H1 (cell line): ENCODE data around the gene PREX1. TPM values are rescaled to one million over a fixed set of nuclear protein-coding genes. Genes with fewer than 3 reads are reported as not detected.

Experiments used
- CTCF ChIA-PET: fragments of 300-600 bp; sonication (Branson Sonifier 250); formaldehyde crosslinking; loops from one replicate; lab custom pipeline; 2021; ENCODE audit not compliant: partially characterized antibody; lab: Charles Lee
- POLR2A ChIA-PET: fragments of 300-600 bp; sonication (Branson Sonifier 250); formaldehyde crosslinking; loops from one replicate; lab custom pipeline; 2021; ENCODE audit warnings: inconsistent platforms; ENCODE audit not compliant: partially characterized antibody; lab: Charles Lee
- DNase-seq, 2 experiments: peaks; one replicate each; pipeline versions ENCODE4 v3.0.0 to v3.0.0-alpha.2; 2010 to 2022; ENCODE audit warnings: low spot score in 2 of 2, low read depth in 1 of 2, mixed read lengths in 1 of 2
- FAIRE-seq: peaks from 2 replicates; lab custom pipeline; 2011; peaks lifted over from hg19 to GRCh38; lab: Jason Lieb, UNC
- H2AFZ ChIP-seq: 2 replicates; pipeline ENCODE4 v1.8.1; 2012; ENCODE audit warnings: low read length, inconsistent platforms
- H2AK5ac ChIP-seq: 2 replicates; pipeline ENCODE4 v1.6.1; 2013; ENCODE audit warnings: low read depth, low read length
- H2BK120ac ChIP-seq: replicated peaks from 2 replicates; pipeline ENCODE3; 2013; ENCODE audit warnings: low read depth, low read length, inconsistent platforms
- H2BK12ac ChIP-seq: 2 replicates; pipeline ENCODE4 v1.6.1; 2013; ENCODE audit warnings: low read depth, low read length
- H2BK15ac ChIP-seq: 2 replicates; pipeline ENCODE4 v1.6.1; 2013; ENCODE audit warnings: low read length
- H2BK20ac ChIP-seq: 2 replicates; pipeline ENCODE4 v1.6.1; 2013; ENCODE audit warnings: low read length
- H2BK5ac ChIP-seq: 2 replicates; pipeline ENCODE4 v1.6.1; 2013; ENCODE audit warnings: low read depth, low read length
- H3K14ac ChIP-seq: 2 replicates; pipeline ENCODE4 v1.6.1; 2013; ENCODE audit warnings: inconsistent platforms; ENCODE audit not compliant: insufficient read length
- H3K18ac ChIP-seq: 2 replicates; pipeline ENCODE4 v1.6.1; 2013; ENCODE audit warnings: low read length; ENCODE audit errors: extremely low read depth
- H3K23ac ChIP-seq: 2 replicates; pipeline ENCODE4 v1.6.1; 2013; ENCODE audit warnings: inconsistent platforms; ENCODE audit not compliant: insufficient read length
- H3K23me2 ChIP-seq: 2 replicates; pipeline ENCODE4 v1.6.1; 2013; ENCODE audit warnings: low read depth, low read length
- H3K27ac ChIP-seq: 2 replicates; pipeline ENCODE4 v1.6.1; 2011; ENCODE audit warnings: low read depth, low read length, inconsistent platforms
- H3K27me3 ChIP-seq, 4 experiments: replicated peaks in 1 of 4; 1 replicate in 1 of 4; 2 replicates in 3 of 4; pipeline versions ENCODE4 v1.6.1 to v1.8.1; 2011 to 2013; ENCODE audit warnings: low read length in 3 of 4, mild to moderate bottlenecking in 3 of 4, inconsistent platforms in 2 of 4, mixed read lengths in 2 of 4, moderate library complexity in 1 of 4; ENCODE audit not compliant: control insufficient read depth in 3 of 4, insufficient read depth in 3 of 4; ENCODE audit errors: extremely low read depth in 1 of 4
- H3K36me3 ChIP-seq, 4 experiments: 2 replicates each; pipeline versions ENCODE4 v1.6.1 to v1.8.1; 2011 to 2013; ENCODE audit warnings: mild to moderate bottlenecking in 4 of 4, low read length in 3 of 4, moderate library complexity in 2 of 4, control low read depth in 1 of 4, inconsistent platforms in 1 of 4; ENCODE audit not compliant: insufficient read depth in 4 of 4, control insufficient read depth in 2 of 4
- H3K4ac ChIP-seq: replicated peaks from 2 replicates; pipeline ENCODE3; 2013; ENCODE audit warnings: low read length, low read depth, mixed read lengths, inconsistent platforms; ENCODE audit not compliant: insufficient read length
- H3K4me1 ChIP-seq, 4 experiments: replicated peaks in 1 of 4; 1 replicate in 1 of 4; 2 replicates in 3 of 4; pipeline versions ENCODE4 v1.6.1 to v1.8.1; 2011 to 2013; ENCODE audit warnings: low read length in 3 of 4, inconsistent platforms in 2 of 4, mixed read lengths in 1 of 4; ENCODE audit not compliant: insufficient read depth in 4 of 4, control insufficient read depth in 3 of 4
- H3K4me2 ChIP-seq, 2 experiments: 2 replicates each; pipeline versions ENCODE4 v1.6.1 to v1.8.1; 2011 to 2013; ENCODE audit warnings: low read depth in 2 of 2, low read length in 2 of 2, control low read depth in 1 of 2, inconsistent platforms in 1 of 2, mild to moderate bottlenecking in 1 of 2; ENCODE audit not compliant: insufficient read depth in 1 of 2
- H3K4me3 ChIP-seq, 4 experiments: fragments of 200-600, 300-600 bp in 1 of 4; sonication (generic), shearing (Covaris generic), sonication (Bioruptor Twin) in 1 of 4; 2 replicates each; pipeline versions ENCODE4 v1.5.1 to v1.8.1; 2011 to 2016; ENCODE audit warnings: low read length in 4 of 4, low read depth in 3 of 4, control low read depth in 2 of 4, inconsistent platforms in 2 of 4, mild to moderate bottlenecking in 2 of 4, mixed read lengths in 1 of 4, moderate library complexity in 1 of 4; ENCODE audit not compliant: insufficient read depth in 2 of 4; ENCODE audit errors: extremely low read depth in 1 of 4
- H3K56ac ChIP-seq: replicated peaks from 2 replicates; pipeline ENCODE3; 2013; ENCODE audit warnings: low read depth, mild to moderate bottlenecking, mixed read lengths, low read length, inconsistent platforms; ENCODE audit not compliant: insufficient read length
- H3K79me1 ChIP-seq: 2 replicates; pipeline ENCODE4 v1.6.1; 2013; ENCODE audit warnings: low read depth, low read length, control low read depth
- H3K79me2 ChIP-seq, 2 experiments: 2 replicates each; pipeline versions ENCODE4 v1.6.1 to v1.8.1; 2012 to 2013; ENCODE audit warnings: low read length in 2 of 2, mild to moderate bottlenecking in 2 of 2, inconsistent platforms in 1 of 2; ENCODE audit not compliant: insufficient read depth in 2 of 2, control insufficient read depth in 1 of 2
- H3K9ac ChIP-seq, 4 experiments: replicated peaks in 1 of 4; 1 replicate in 1 of 4; 2 replicates in 3 of 4; pipeline versions ENCODE4 v1.6.1 to v1.8.1; 2011 to 2013; ENCODE audit warnings: low read depth in 3 of 4, low read length in 3 of 4, control low read depth in 2 of 4, mild to moderate bottlenecking in 2 of 4, moderate library complexity in 2 of 4, inconsistent platforms in 1 of 4; ENCODE audit errors: extremely low read depth in 1 of 4
- H3K9me3 ChIP-seq, 2 experiments: 2 replicates each; pipeline versions ENCODE4 v1.6.1 to v1.8.1; 2012 to 2013; ENCODE audit warnings: mild to moderate bottlenecking in 2 of 2, moderate library complexity in 2 of 2, control low read depth in 1 of 2, inconsistent platforms in 1 of 2, low read depth in 1 of 2, low read length in 1 of 2, mixed read lengths in 1 of 2; ENCODE audit not compliant: insufficient read depth in 2 of 2
- H4K20me1 ChIP-seq, 2 experiments: replicated peaks in 1 of 2; 2 replicates each; pipeline versions ENCODE3 to v1.8.1; 2011 to 2013; ENCODE audit warnings: inconsistent platforms in 2 of 2, low read length in 2 of 2, mild to moderate bottlenecking in 1 of 2; ENCODE audit not compliant: insufficient read depth in 2 of 2, control insufficient read depth in 1 of 2
- H4K5ac ChIP-seq: 2 replicates; pipeline ENCODE4 v1.6.1; 2013; ENCODE audit warnings: low read length, low read depth, mixed read lengths, inconsistent platforms; ENCODE audit not compliant: insufficient read length
- H4K8ac ChIP-seq: 2 replicates; pipeline ENCODE4 v1.8.0; 2013; ENCODE audit warnings: mild to moderate bottlenecking, moderate library complexity, low read length, inconsistent platforms; ENCODE audit not compliant: insufficient read depth; ENCODE audit errors: extremely low read depth
- H4K91ac ChIP-seq: replicated peaks from 2 replicates; pipeline ENCODE3; 2013; ENCODE audit warnings: low read length, mixed read lengths, inconsistent platforms; ENCODE audit not compliant: insufficient read length
- ASH2L ChIP-seq: fragments of 200-600, 300-600 bp; sonication (generic); IDR thresholded peaks from one replicate; pipeline ENCODE4 v1.7.1; 2017; ENCODE audit warnings: low read length
- BRCA1 ChIP-seq: IDR thresholded peaks from 2 replicates; pipeline ENCODE4 v1.6.1; 2012; ENCODE audit warnings: low read depth, low read length, improper control_type of control experiment
- CBX5 ChIP-seq: fragments of 300-800, 300-1000 bp; sonication (generic); IDR thresholded peaks from 2 replicates; pipeline ENCODE4 v1.7.1; 2016; ENCODE audit warnings: antibody characterized with exemption, low read length, low read depth
- CHD1 ChIP-seq: IDR thresholded peaks from 2 replicates; pipeline ENCODE4 v1.6.1; 2012; ENCODE audit warnings: low read depth, low read length, improper control_type of control experiment
- FOSL1 ChIP-seq: IDR thresholded peaks from 2 replicates; pipeline ENCODE4 v1.6.1; 2011; ENCODE audit warnings: mild to moderate bottlenecking, low read depth, low read length, moderate library complexity; ENCODE audit not compliant: insufficient read depth
- GTF2F1 ChIP-seq: IDR thresholded peaks from 2 replicates; pipeline ENCODE4 v1.6.1; 2012; ENCODE audit warnings: low read depth, low read length, improper control_type of control experiment, borderline replicate concordance
- KDM1A ChIP-seq: fragments of 200-600, 300-600 bp; sonication (generic); IDR thresholded peaks from 2 replicates; pipeline ENCODE4 v1.7.1; 2016; ENCODE audit warnings: mild to moderate bottlenecking, low read length, borderline replicate concordance
- NANOG ChIP-seq: IDR thresholded peaks from 2 replicates; pipeline ENCODE4 v1.6.1; 2011; ENCODE audit warnings: low read length, low read depth, mild to moderate bottlenecking, inconsistent platforms; ENCODE audit not compliant: insufficient read depth, poor library complexity, severe bottlenecking
- NRF1 ChIP-seq: IDR thresholded peaks from 2 replicates; pipeline ENCODE4 v1.6.1; 2011; ENCODE audit warnings: mild to moderate bottlenecking, low read depth, low read length, improper control_type of control experiment
- POLR2AphosphoS5 ChIP-seq: IDR thresholded peaks from 2 replicates; pipeline ENCODE4 v1.6.1; 2011; ENCODE audit warnings: low read depth, low read length
- RBBP5 ChIP-seq: IDR thresholded peaks from 2 replicates; pipeline ENCODE4 v1.7.1; 2012; ENCODE audit warnings: low read depth, mild to moderate bottlenecking, inconsistent platforms, low read length, moderate library complexity, borderline replicate concordance
- RXRA ChIP-seq: IDR thresholded peaks from 2 replicates; pipeline ENCODE4 v1.6.1; 2011; ENCODE audit warnings: low read depth, mild to moderate bottlenecking, low read length, moderate library complexity; ENCODE audit not compliant: insufficient read depth
- SP2 ChIP-seq: IDR thresholded peaks from 2 replicates; pipeline ENCODE4 v1.6.1; 2012; ENCODE audit warnings: mild to moderate bottlenecking, low read length, inconsistent platforms
- SP4 ChIP-seq: IDR thresholded peaks from 2 replicates; pipeline ENCODE4 v1.6.1; 2012; ENCODE audit warnings: low read length, inconsistent platforms
- TCF12 ChIP-seq: IDR thresholded peaks from 2 replicates; pipeline ENCODE4 v1.6.1; 2011; ENCODE audit warnings: low read depth, mild to moderate bottlenecking, low read length
- WGBS, 2 experiments: shearing (Covaris generic) in 1 of 2; methylation state at CpG; one replicate each; pipeline versions ENCODE4 v1.1.6 to v1.1.7; 2013 to 2015; ENCODE audit warnings: low lambda C conversion rate in 2 of 2, mixed read lengths in 2 of 2, inconsistent platforms in 1 of 2, low coverage in 1 of 2, missing lambda C conversion rate in 1 of 2; ENCODE audit not compliant: insufficient replicate concordance in 2 of 2, insufficient coverage in 1 of 2, insufficient read length in 1 of 2; ENCODE audit errors: extremely low coverage in 1 of 2, missing lambda C conversion rate in 1 of 2; 5-methylcytosine and 5-hydroxymethylcytosine counted together
- polyA plus RNA-seq, 7 experiments: library from polyadenylated mRNA; depleted of rRNA in 3 of 7; stranded (reverse) in 5 of 7; unstranded in 2 of 7; fragments of >200 nt in 5 of 7; fragments of 200-250 nt in 2 of 7; gene quantifications; 1 replicate in 5 of 7; 2 replicates in 1 of 7; 4 replicates in 1 of 7; pipeline versions ENCODE4 v1.2.1 to v1.2.3, GENCODE V29; 2011 to 2013; ENCODE audit warnings: missing spikeins in 2 of 7, mixed read lengths in 2 of 7
- total RNA-seq: library from RNA; stranded (reverse); fragmentation: NEBNext Ultra II Directional; extraction: Animal tissue kit (Norgen Biotek cat#: 25700); gene quantifications from 2 replicates; pipeline ENCODE4 v1.2.1, GENCODE V29; 2021
- TF ChIP-seq, protein P1 (sequence below): IDR thresholded peaks from 2 replicates; pipeline ENCODE4 v1.6.1; 2012; ENCODE audit warnings: inconsistent platforms

The PREX1 gene
- total and polyA plus RNA-seq, 2 of the 8 experiments (the other 6 are each of a cell fraction or from before 2014, with no cell fraction given): 10.7 to 12.8 TPM

DNA sequence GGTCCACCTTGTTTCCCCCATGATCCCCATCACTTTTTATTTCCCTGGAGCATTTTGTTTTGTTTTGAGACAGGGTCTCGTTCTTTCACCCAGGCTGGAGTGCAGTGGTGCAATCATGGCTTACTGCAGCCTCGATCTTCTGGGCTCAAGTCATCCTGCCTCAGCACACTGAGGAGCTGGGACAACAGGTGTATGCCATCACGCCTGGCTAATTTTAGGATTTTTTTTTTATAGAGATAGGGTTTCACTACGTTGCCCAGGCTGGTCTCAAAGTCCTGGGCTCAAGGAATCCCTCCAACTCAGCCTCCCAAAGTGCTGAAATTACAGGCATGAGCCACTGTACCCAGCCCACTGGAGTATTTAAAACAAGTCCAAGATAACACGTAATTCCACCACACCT lies 179.9 kb downstream of the PREX1 start:
- Histone ChIP-seq H2BK12ac (no peak overlapping the region), H3K27me3 (no peaks in the 10 kb centered on the region), H3K9ac (no peak overlapping the region), H4K20me1 (peaks cover 3 to 4% of the 10 kb centered on the region in 2 experiments), H3K9me3 (no peaks in the 10 kb centered on the region), H2AFZ (no peak overlapping the region), H3K56ac (no peak overlapping the region), H3K79me1 (no peaks in the 10 kb centered on the region), H2BK15ac (no peak overlapping the region), H2BK20ac (no peak overlapping the region), H3K36me3 (peaks cover 0 to 3% (median 1%) of the 10 kb centered on the region in 4 experiments; a peak in 4 of 8 replicates), H4K91ac (no peak overlapping the region), H3K79me2 (no peaks in the 10 kb centered on the region), H3K4me1 (no peaks in the 10 kb centered on the region), H4K8ac (no peak overlapping the region), H3K14ac (no peak overlapping the region), H3K4ac (no peak overlapping the region), H2AK5ac (no peak overlapping the region), H3K27ac (no peak overlapping the region), H3K18ac (no peak overlapping the region), H4K5ac (no peak overlapping the region), H3K4me2 (no peak overlapping the region), H3K23ac (no peak overlapping the region), H3K4me3 (no peak overlapping the region), H3K23me2 (no peaks in the 10 kb centered on the region), H2BK120ac (no peak overlapping the region), H2BK5ac (no peak overlapping the region)
- ChIA-PET POLR2A (no interaction called here), CTCF (interaction anchor here (0.6 to 4.2 kb wide), 3 partner anchors 9 to 344 kb away, joined by 4 to 33 read pairs (median 9); no protein-coding TSS in a partner anchor)
- no peak for TF ChIP-seq BRCA1
- TF ChIP-seq SP2: no peak
- TF ChIP-seq CBX5: no peak
- TF ChIP-seq, protein P1, sequence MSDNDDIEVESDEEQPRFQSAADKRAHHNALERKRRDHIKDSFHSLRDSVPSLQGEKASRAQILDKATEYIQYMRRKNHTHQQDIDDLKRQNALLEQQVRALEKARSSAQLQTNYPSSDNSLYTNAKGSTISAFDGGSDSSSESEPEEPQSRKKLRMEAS: no peak
- no peak for TF ChIP-seq KDM1A
- TF ChIP-seq RBBP5: no peak
- no peak for TF ChIP-seq FOSL1
- no peak for TF ChIP-seq NRF1
- no peak for TF ChIP-seq POLR2AphosphoS5
- TF ChIP-seq RXRA: no peak
- TF ChIP-seq ASH2L: no peak
- TF ChIP-seq TCF12: no peak
- no peak for TF ChIP-seq SP4
- no peak for TF ChIP-seq GTF2F1
- no peak for TF ChIP-seq CHD1
- TF ChIP-seq NANOG: no peak
- FAIRE-seq: no peak
- no peak for DNase-seq
- WGBS, 2 experiments: 85% methylated on average over 5 of the region's 5 CpGs; no CpG with 5 or more reads in 1 of the 2 experiments
